K562 (cell line): ENCODE data around the gene DYNLT5. TPM values are rescaled to one million over a fixed set of nuclear protein-coding genes. Genes with fewer than 3 reads are reported as not detected.

Experiments
- ATAC-seq: fragments of 200-7000 bp; cut with Tn5 transposase; 3 replicates; pipeline ENCODE4 v1.9.1; 2020; ENCODE audit warnings: moderate library complexity
- BruUV-seq: library from RNA; stranded (reverse); fragments of 400-500 nt; replicated peaks from 2 replicates; lab custom pipeline; 2021; lab: Mats Ljungman, UMichigan
- CTCF ChIA-PET: fragments of 300-600 bp; formaldehyde crosslinking; extraction: SDS; loops from one replicate; lab custom pipeline; 2021; ENCODE audit warnings: low intra/inter-chr PET ratio; lab: Yijun Ruan, JAX
- POLR2A ChIA-PET: fragments of 300-600, 350-650 bp; sonication (Branson Sonifier 250); formaldehyde crosslinking; extraction: SDS; loops from one replicate; lab custom pipeline; 2021; ENCODE audit warnings: antibody characterized with exemption, inconsistent platforms; lab: Yijun Ruan, JAX
- DNase-seq, 4 experiments: peaks; one replicate each; pipeline versions ENCODE4 v3.0.0 to v3.0.0-alpha.2; 2011 to 2018; ENCODE audit warnings: low spot score in 3 of 4, mixed read lengths in 3 of 4; ENCODE audit errors: extremely low read depth in 1 of 4
- FAIRE-seq: peaks from 2 replicates; lab custom pipeline; 2011; peaks lifted over from hg19 to GRCh38; lab: Jason Lieb, UNC
- H2AFZ ChIP-seq: 2 replicates; pipeline ENCODE4 v1.6.0; 2011; ENCODE audit warnings: low read depth, low read length, control low read depth, inconsistent platforms
- H3K27ac ChIP-seq: fragments of 200-600 bp; 3 replicates; pipeline ENCODE4 v1.8.0; 2011; ENCODE audit warnings: low read depth, mild to moderate bottlenecking, control low read depth, inconsistent platforms, low read length, moderate library complexity, mixed read lengths; ENCODE audit errors: extremely low read depth
- H3K27me3 ChIP-seq, 2 experiments: fragments of 300-600 bp in 1 of 2; 2 replicates in 1 of 2; 3 replicates in 1 of 2; pipeline versions ENCODE4 v1.6.0 to v1.8.0; 2011; ENCODE audit warnings: inconsistent platforms in 2 of 2, low read length in 2 of 2, mild to moderate bottlenecking in 1 of 2, mixed read lengths in 1 of 2, moderate library complexity in 1 of 2; ENCODE audit not compliant: control insufficient read depth in 2 of 2, insufficient read depth in 2 of 2
- H3K36me3 ChIP-seq: fragments of 300-600 bp; 3 replicates; pipeline ENCODE4 v1.8.0; 2011; ENCODE audit warnings: mild to moderate bottlenecking, low read length, inconsistent platforms; ENCODE audit not compliant: control insufficient read depth, insufficient read depth
- H3K4me1 ChIP-seq, 2 experiments: fragments of 200-600 bp in 1 of 2; replicated peaks in 1 of 2; 2 replicates in 1 of 2; 3 replicates in 1 of 2; pipeline versions ENCODE4 v1.5.1 to v1.8.0; 2011; ENCODE audit warnings: inconsistent platforms in 2 of 2, low read length in 2 of 2, mild to moderate bottlenecking in 1 of 2, mixed read lengths in 1 of 2, moderate library complexity in 1 of 2; ENCODE audit not compliant: control insufficient read depth in 2 of 2, insufficient read depth in 2 of 2
- H3K4me2 ChIP-seq: 2 replicates; pipeline ENCODE4 v1.6.1; 2011; ENCODE audit warnings: low read length, control low read depth, inconsistent platforms, mixed read lengths; ENCODE audit not compliant: insufficient read depth
- H3K4me3 ChIP-seq: fragments of 200-600 bp; sonication (generic), shearing (Covaris generic); 2 replicates; pipeline ENCODE4 v1.5.1; 2016; ENCODE audit warnings: control low read depth, inconsistent platforms
- H3K79me2 ChIP-seq: fragments of 200-600 bp; 3 replicates; pipeline ENCODE4 v1.8.0; 2011; ENCODE audit warnings: low read length, inconsistent platforms; ENCODE audit not compliant: control insufficient read depth, insufficient read depth
- H3K9ac ChIP-seq, 2 experiments: 2 replicates each; pipeline versions ENCODE4 v1.6.0 to v1.6.1; 2011; ENCODE audit warnings: low read depth in 2 of 2, low read length in 2 of 2, control low read depth in 1 of 2, inconsistent platforms in 1 of 2, mild to moderate bottlenecking in 1 of 2, mixed read lengths in 1 of 2; ENCODE audit not compliant: insufficient read depth in 1 of 2
- H3K9me1 ChIP-seq: one replicate; pipeline ENCODE4 v1.6.0; 2011; ENCODE audit warnings: inconsistent platforms, mild to moderate bottlenecking, low read length, moderate library complexity; ENCODE audit not compliant: control insufficient read depth, insufficient read depth
- H3K9me3 ChIP-seq: replicated peaks from 2 replicates; pipeline ENCODE4 v1.5.1; 2011; ENCODE audit warnings: low read depth, low read length, inconsistent platforms; ENCODE audit not compliant: control insufficient read depth, insufficient read depth
- H4K20me1 ChIP-seq: replicated peaks from 2 replicates; pipeline ENCODE4 v1.6.1; 2011; ENCODE audit warnings: low read length, inconsistent platforms, mixed read lengths; ENCODE audit not compliant: control insufficient read depth, insufficient read depth
- ARID3B ChIP-seq: fragments of 250-450 bp; sonication (Bioruptor Pico); IDR thresholded peaks from 2 replicates; pipeline ENCODE4 v1.4.0; 2020; ENCODE audit warnings: borderline replicate concordance
- CREB3L1 ChIP-seq: fragments of 450-650 bp; IDR thresholded peaks from 2 replicates; pipeline ENCODE4 v1.6.1; 2014; ENCODE audit warnings: low read depth, mild to moderate bottlenecking, moderate library complexity, borderline replicate concordance
- HNRNPUL1 ChIP-seq: fragments of 200-400 bp; formaldehyde crosslinking; IDR thresholded peaks from 2 replicates; pipeline ENCODE4 v1.6.1; 2017; ENCODE audit warnings: low read length
- IRF2 ChIP-seq: sonication (generic); formaldehyde crosslinking; IDR thresholded peaks from 2 replicates; pipeline ENCODE4 v1.8.1; 2022; ENCODE audit warnings: mild to moderate bottlenecking, missing genetic modification reagents
- JUN ChIP-seq, 2 experiments: sonication (generic) in 1 of 2; formaldehyde crosslinking in 1 of 2; IDR thresholded peaks; 2 replicates each; pipeline versions ENCODE4 v1.6.1 to v1.8.0; 2012 to 2022; ENCODE audit warnings: borderline replicate concordance in 2 of 2, mild to moderate bottlenecking in 2 of 2, improper control_type of control experiment in 1 of 2, low read depth in 1 of 2, low read length in 1 of 2, missing genetic modification reagents in 1 of 2
- MCM2 ChIP-seq: fragments of 450-650 bp; IDR thresholded peaks from 2 replicates; pipeline ENCODE4 v1.6.1; 2017; ENCODE audit warnings: low read depth, mild to moderate bottlenecking
- PCBP1 ChIP-seq: fragments of 200-400 bp; formaldehyde crosslinking; IDR thresholded peaks from 2 replicates; pipeline ENCODE4 v1.6.1; 2018; ENCODE audit warnings: mild to moderate bottlenecking, low read depth, low read length; ENCODE audit not compliant: poor library complexity, severe bottlenecking
- RBM15 ChIP-seq: fragments of 200-400 bp; formaldehyde crosslinking; IDR thresholded peaks from 2 replicates; pipeline ENCODE4 v1.6.1; 2018; ENCODE audit warnings: mild to moderate bottlenecking, low read length, moderate library complexity; ENCODE audit not compliant: insufficient read depth
- ZC3H8 ChIP-seq: fragments of 450-650 bp; IDR thresholded peaks from 2 replicates; pipeline ENCODE4 v1.6.1; 2017
- ZFP30 ChIP-seq: fragments of 250-450 bp; sonication (Bioruptor Pico); IDR thresholded peaks from 2 replicates; pipeline ENCODE4 v1.8.0; 2022; ENCODE audit warnings: moderate library complexity, mild to moderate bottlenecking, inconsistent platforms, borderline replicate concordance
- ZFP36 ChIP-seq: fragments of 150-350 bp; IDR thresholded peaks from 2 replicates; pipeline ENCODE4 v1.6.1; 2018; ENCODE audit warnings: low read length, low read depth; ENCODE audit not compliant: partially characterized antibody
- ZNF436 ChIP-seq: fragments of 250-450, 450-650 bp; sonication (Bioruptor Pico); formaldehyde crosslinking; IDR thresholded peaks from 2 replicates; pipeline ENCODE4 v1.7.0; 2020; ENCODE audit warnings: mild to moderate bottlenecking
- WGBS: fragments of 100-300 bp; shearing (Covaris generic); methylation state at CpG from one replicate; pipeline ENCODE4 v1.1.6; 2016; ENCODE audit warnings: low coverage, mixed read lengths; ENCODE audit not compliant: insufficient coverage; ENCODE audit errors: missing lambda C conversion rate; 5-methylcytosine and 5-hydroxymethylcytosine counted together
- in situ Hi-C: fragments of 300-500 bp; cut with MboI; formaldehyde crosslinking; loops from 4 replicates; pipeline ENCODE4 v1.15.0; 2018; ENCODE audit warnings: inconsistent platforms, mixed read lengths
- intact Hi-C: fragments of 100-400 bp; cut with micrococcal nuclease; formaldehyde crosslinking; loops from 2 replicates; pipeline ENCODE4 v1.14.2; 2022
- polyA plus RNA-seq, 8 experiments: library from polyadenylated mRNA; depleted of rRNA in 4 of 8; stranded (reverse) in 5 of 8; unstranded in 3 of 8; fragments of >200 nt; fragmentation: Nextera tagmentation in 2 of 8; fragmentation: Illumina TruSeq in 1 of 8; extraction: Ambion mirVana in 2 of 8; extraction: Trizol in 1 of 8; gene quantifications; 2 replicates each; pipeline versions ENCODE4 v1.2.1 to v1.2.3, GENCODE V29; 2011 to 2014; ENCODE audit warnings: inconsistent platforms in 1 of 8, missing spikeins in 1 of 8
- total RNA-seq, 7 experiments: library from RNA; depleted of rRNA in 6 of 7; stranded (reverse); fragments of >200 nt in 6 of 7; fragmentation: Illumina TruSeq in 2 of 7; extraction: Trizol in 2 of 7; gene quantifications; 2 replicates each; pipeline versions ENCODE4 v1.2.1 to v1.2.3, GENCODE V29; 2011 to 2021; ENCODE audit warnings: low replicate concordance in 1 of 7

Gene DYNLT5
- total and polyA plus RNA-seq, 9 of the 15 experiments (the other 6 are each of a cell fraction or from before 2014, with no cell fraction given) = not detected

GRCh38 chr1:66704177-66704875, 47.9 kb upstream of the DYNLT5 start:
- H3K79me2 ChIP-seq = no peaks in the 10 kb centered on the region
- DNase-seq = no peak
- ATAC-seq = no peak
- H3K9me1 ChIP-seq = no peaks in the 10 kb centered on the region
- no TSS peak for BruUV-seq
- intact Hi-C loops (no loop called here), in situ Hi-C loops (no loop called here)
- H3K4me2 ChIP-seq = no peak overlapping the region
- ChIA-PET POLR2A (interaction anchor here (0.6 kb wide), 1 partner anchor 9 kb away, joined by 3 read pairs; no protein-coding TSS in a partner anchor), CTCF (no interaction called here)
- WGBS = 0% methylated on average over 4 of the region's 4 CpGs
- H3K9me3 ChIP-seq = no peaks in the 10 kb centered on the region
- no peaks in the 10 kb centered on the region for H4K20me1 ChIP-seq
- H3K27ac ChIP-seq = no peak overlapping the region
- no peaks in the 10 kb centered on the region for H3K4me1 ChIP-seq
- no peak for FAIRE-seq
- peaks cover 0 to 1% of the 10 kb centered on the region in 2 experiments; a peak in 1 of 5 replicates for H3K27me3 ChIP-seq
- no peaks in the 10 kb centered on the region for H3K36me3 ChIP-seq
- no peak for TF ChIP-seq MCM2
- H2AFZ ChIP-seq = no peak overlapping the region
- no peak overlapping the region for H3K9ac ChIP-seq
- no peak overlapping the region for H3K4me3 ChIP-seq

DNA sequence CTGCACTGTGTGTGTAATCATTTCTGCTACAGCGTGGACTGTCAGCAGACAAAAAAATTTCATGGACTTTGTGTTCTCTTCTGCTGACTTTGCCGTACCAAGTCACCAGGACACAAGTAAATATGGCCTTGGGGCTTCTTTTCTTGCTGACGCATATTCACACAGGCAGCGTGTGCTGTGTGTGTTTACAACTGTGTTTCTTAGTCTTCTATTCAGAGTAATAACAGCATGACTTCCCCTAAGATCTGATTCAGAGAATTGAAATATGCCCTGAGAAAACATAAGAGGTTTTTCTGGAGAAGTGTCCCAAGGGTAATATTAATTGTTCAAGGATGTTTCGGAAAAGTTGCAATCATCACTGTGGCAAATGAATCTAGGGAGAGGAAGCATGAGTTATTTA, 47.1 kb upstream of the DYNLT5 start:
- 3% methylated on average over 5 of the region's 5 CpGs for WGBS
- no peak for ATAC-seq
- BruUV-seq = no TSS peak
- Histone ChIP-seq H3K9me1 (no peaks in the 10 kb centered on the region), H2AFZ (no peak overlapping the region), H3K79me2 (no peaks in the 10 kb centered on the region), H3K9me3 (no peaks in the 10 kb centered on the region), H3K4me1 (no peaks in the 10 kb centered on the region), H3K4me2 (no peak overlapping the region), H3K9ac (no peak overlapping the region), H3K36me3 (no peaks in the 10 kb centered on the region), H3K27me3 (no peaks in the 10 kb centered on the region), H3K4me3 (no peak overlapping the region), H3K27ac (no peak overlapping the region), H4K20me1 (no peaks in the 10 kb centered on the region)
- no peak for DNase-seq
- in situ Hi-C loops (no loop called here), intact Hi-C loops (no loop called here)
- POLR2A ChIA-PET = no interaction called here
- FAIRE-seq = no peak
- CTCF ChIA-PET = no interaction called here
- TF ChIP-seq PCBP1 (no peak), ARID3B (CRISPR knock-in tag) (no peak), ZFP36 (no peak), IRF2 (CRISPR knock-in tag) (no peak), HNRNPUL1 (no peak), ZC3H8 (no peak), CREB3L1 (no peak), ZNF436 (CRISPR knock-in tag) (no peak), JUN (IDR thresholded peaks at IDR 0.05; ENCODE audit: borderline replicate concordance, low read depth, low read length) (no peak), JUN (CRISPR knock-in tag; IDR thresholded peaks at IDR 0.05; ENCODE audit: borderline replicate concordance) (no peak), ZFP30 (CRISPR knock-in tag) (no peak), RBM15 (no peak)
